Vagina (tissue), 2 donors: ENCODE measurements around the gene ADM5. TPM values are rescaled to one million over a fixed set of nuclear protein-coding genes. Genes with fewer than 3 reads are reported as not detected.

Experiments used
- DNase-seq, 2 donors: peaks; one replicate each; pipeline ENCODE4 v3.0.0-alpha.2; 2017; ENCODE audit errors: extremely low spot score in 2 of 2
- H3K27ac ChIP-seq: fragments of 200-600 bp; sonication (generic); one replicate; pipeline ENCODE4 v1.5.1; 2019
- H3K27me3 ChIP-seq: fragments of 200-600 bp; sonication (generic); one replicate; pipeline ENCODE4 v1.5.1; 2019
- H3K36me3 ChIP-seq, 2 donors: fragments of 200-600 bp; sonication (generic); one replicate each; pipeline ENCODE4 v1.5.1; 2017 to 2019
- H3K4me1 ChIP-seq: fragments of 200-600 bp; sonication (generic); one replicate; pipeline ENCODE4 v1.5.1; 2019
- H3K4me3 ChIP-seq, 2 donors: fragments of 200-600 bp; sonication (generic); 1 replicate in 1 of 2; 2 replicates in 1 of 2; pipeline ENCODE4 v1.5.1; 2016 to 2019
- H3K9me3 ChIP-seq: fragments of 200-600 bp; sonication (generic); one replicate; pipeline ENCODE4 v1.5.1; 2019
- POLR2A ChIP-seq, 2 donors: fragments of 450-650 bp; IDR thresholded peaks; one replicate each; pipeline ENCODE4 v1.6.1; 2017; ENCODE audit warnings: antibody characterized with exemption in 2 of 2, mild to moderate bottlenecking in 2 of 2, moderate library complexity in 2 of 2
- POLR2AphosphoS5 ChIP-seq, 2 donors: sonication (generic); formaldehyde crosslinking; IDR thresholded peaks; one replicate each; pipeline ENCODE4 v1.9.0; 2017; ENCODE audit warnings: antibody characterized with exemption in 2 of 2, mild to moderate bottlenecking in 2 of 2, low read depth in 1 of 2; ENCODE audit not compliant: insufficient read depth in 1 of 2
- intact Hi-C: fragments of 100-400 bp; cut with DNase I; formaldehyde crosslinking; loops from one replicate; pipeline ENCODE4 v1.15.1; 2023
- total RNA-seq: library from RNA; depleted of rRNA; stranded (reverse); fragments of >200 nt; gene quantifications from one replicate; pipeline ENCODE4 v1.2.3, GENCODE V29; 2016
- TF ChIP-seq, protein P1 (sequence below), 3 experiments: fragments of 450-650 bp in 2 of 3; fragments of 200-600 bp in 1 of 3; sonication (generic) in 1 of 3; IDR thresholded peaks; one replicate each; pipeline ENCODE4 v1.5.1; 2017 to 2019; ENCODE audit warnings: antibody characterized with exemption in 3 of 3, mild to moderate bottlenecking in 2 of 3, moderate library complexity in 2 of 3

ADM5 gene
- total RNA-seq, 1 donor from 2014 or later, result 2.7 TPM

GRCh38 chr19:49687150-49687549 lies 2.2 kb upstream of the ADM5 start:
- H3K4me3 ChIP-seq, result no peak overlapping the region
- no peak overlapping the region for H3K27ac ChIP-seq
- no peaks in the 10 kb centered on the region for H3K27me3 ChIP-seq
- peaks cover 0 to 46% of the 10 kb centered on the region in 2 donors for H3K36me3 ChIP-seq
- TF ChIP-seq POLR2AphosphoS5 (IDR thresholded peaks at IDR 0.05; ENCODE audit: insufficient read depth in 1 of 2, low read depth in 1 of 2), result no peak
- no peak for TF ChIP-seq POLR2A (IDR thresholded peaks at IDR 0.05)
- TF ChIP-seq, protein P1, sequence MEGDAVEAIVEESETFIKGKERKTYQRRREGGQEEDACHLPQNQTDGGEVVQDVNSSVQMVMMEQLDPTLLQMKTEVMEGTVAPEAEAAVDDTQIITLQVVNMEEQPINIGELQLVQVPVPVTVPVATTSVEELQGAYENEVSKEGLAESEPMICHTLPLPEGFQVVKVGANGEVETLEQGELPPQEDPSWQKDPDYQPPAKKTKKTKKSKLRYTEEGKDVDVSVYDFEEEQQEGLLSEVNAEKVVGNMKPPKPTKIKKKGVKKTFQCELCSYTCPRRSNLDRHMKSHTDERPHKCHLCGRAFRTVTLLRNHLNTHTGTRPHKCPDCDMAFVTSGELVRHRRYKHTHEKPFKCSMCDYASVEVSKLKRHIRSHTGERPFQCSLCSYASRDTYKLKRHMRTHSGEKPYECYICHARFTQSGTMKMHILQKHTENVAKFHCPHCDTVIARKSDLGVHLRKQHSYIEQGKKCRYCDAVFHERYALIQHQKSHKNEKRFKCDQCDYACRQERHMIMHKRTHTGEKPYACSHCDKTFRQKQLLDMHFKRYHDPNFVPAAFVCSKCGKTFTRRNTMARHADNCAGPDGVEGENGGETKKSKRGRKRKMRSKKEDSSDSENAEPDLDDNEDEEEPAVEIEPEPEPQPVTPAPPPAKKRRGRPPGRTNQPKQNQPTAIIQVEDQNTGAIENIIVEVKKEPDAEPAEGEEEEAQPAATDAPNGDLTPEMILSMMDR (IDR thresholded peaks at IDR 0.05), result no peak
- DNase-seq, result no peak
- H3K9me3 ChIP-seq, result no peaks in the 10 kb centered on the region
- peaks cover 21% of the 10 kb centered on the region for H3K4me1 ChIP-seq
- intact Hi-C loops, result no loop called here

DNA sequence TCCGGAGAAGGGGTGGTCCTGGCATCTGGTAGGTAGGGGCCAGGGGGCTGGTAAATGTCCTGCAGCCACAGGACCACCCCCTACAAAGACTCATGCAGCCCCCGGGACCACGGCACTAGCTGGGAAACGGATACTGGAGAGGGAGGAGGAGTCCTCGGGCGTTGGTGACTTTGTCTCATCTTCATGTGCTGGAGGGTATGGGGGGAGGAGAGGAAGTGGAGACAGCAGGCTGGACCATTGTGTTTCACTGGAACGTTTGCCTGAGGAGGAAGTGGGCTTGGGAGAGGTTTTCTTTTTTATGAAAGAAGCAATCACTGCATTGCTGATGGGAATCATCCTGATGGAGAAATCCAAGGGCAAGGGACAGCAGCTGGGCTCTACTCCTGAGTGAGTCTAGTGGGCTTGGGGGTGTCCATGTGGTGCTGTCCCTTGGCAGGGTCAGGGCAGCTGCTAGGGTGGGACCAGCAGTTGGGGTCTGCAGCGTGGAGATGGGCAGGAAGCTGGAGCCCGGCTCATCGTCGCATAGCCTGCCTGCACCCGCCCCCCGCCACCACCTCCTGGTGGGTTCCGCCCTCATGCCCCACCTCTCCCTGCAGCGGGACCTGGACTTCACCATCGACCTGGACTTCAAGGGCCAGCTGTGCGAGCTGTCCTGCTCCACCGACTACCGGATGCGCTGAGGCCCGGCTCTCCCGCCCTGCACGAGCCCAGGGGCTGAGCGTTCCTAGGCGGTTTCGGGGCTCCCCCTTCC lies 1.7 kb upstream of the ADM5 start:
- no peak for DNase-seq
- peak overlapping the region in 1 of 2 donors; percentile 49 for H3K4me3 ChIP-seq
- peaks cover 0 to 40% of the 10 kb centered on the region in 2 donors for H3K36me3 ChIP-seq
- TF ChIP-seq POLR2A (IDR thresholded peaks at IDR 0.05) (no peak), POLR2AphosphoS5 (IDR thresholded peaks at IDR 0.05; ENCODE audit: insufficient read depth in 1 of 2, low read depth in 1 of 2) (no peak)
- TF ChIP-seq, protein P1 (IDR thresholded peaks at IDR 0.05), result no peak
- peaks cover 21% of the 10 kb centered on the region for H3K4me1 ChIP-seq
- no peaks in the 10 kb centered on the region for H3K9me3 ChIP-seq
- intact Hi-C loops, result no loop called here
- H3K27me3 ChIP-seq, result no peaks in the 10 kb centered on the region
- H3K27ac ChIP-seq, result no peak overlapping the region

DNA sequence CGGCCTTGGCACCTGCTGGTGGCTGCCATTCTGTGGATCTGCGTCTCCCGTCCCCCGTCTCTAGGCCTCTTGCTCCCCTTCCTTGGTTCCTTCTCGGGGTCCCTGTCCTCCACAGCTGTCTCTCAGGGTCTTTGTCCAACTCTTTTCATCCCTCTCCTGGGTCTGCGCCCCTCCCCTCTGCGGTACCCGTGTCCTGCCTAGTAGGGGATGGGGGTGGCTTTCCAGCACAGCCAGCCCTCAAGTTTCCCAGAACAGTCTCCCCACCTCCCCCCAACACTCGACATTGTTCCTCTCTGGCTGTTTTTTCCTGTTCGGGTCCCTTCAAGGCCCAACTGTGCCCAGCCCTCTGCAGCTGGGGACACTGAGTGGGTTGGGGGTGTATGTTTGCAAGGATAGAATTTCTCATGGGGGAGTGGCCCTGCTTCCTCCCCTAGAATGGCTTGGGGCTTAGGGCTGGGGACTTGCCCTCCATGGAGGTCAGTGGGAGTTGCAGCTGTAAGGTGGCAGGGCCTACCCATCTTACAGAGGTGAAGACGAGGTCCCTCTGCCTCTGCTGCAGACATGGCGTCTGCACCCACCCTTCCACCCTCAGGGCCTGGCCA lies 762 bp upstream of the ADM5 start:
- H3K36me3 ChIP-seq, result peaks cover 0 to 31% of the 10 kb centered on the region in 2 donors
- intact Hi-C loops, result no loop called here
- H3K27ac ChIP-seq, result no peak overlapping the region

GRCh38 chr19:49690079-49690655 lies 773 bp downstream of the ADM5 start:
- Histone ChIP-seq H3K27ac (peak overlapping the region; percentile 79), H3K4me1 (peaks cover 21% of the 10 kb centered on the region), H3K9me3 (no peaks in the 10 kb centered on the region), H3K4me3 (peak overlapping the region; percentile 49 to 62), H3K36me3 (peaks cover 0 to 19% of the 10 kb centered on the region in 2 donors), H3K27me3 (no peaks in the 10 kb centered on the region)
- intact Hi-C loops, result no loop called here
- TF ChIP-seq POLR2AphosphoS5 (IDR thresholded peaks at IDR 0.05; ENCODE audit: insufficient read depth in 1 of 2, low read depth in 1 of 2) (no peak), POLR2A (IDR thresholded peaks at IDR 0.05) (no peak)
- TF ChIP-seq, protein P1 (IDR thresholded peaks at IDR 0.05), result peak in 1 of 3 experiments; percentile 4
- no peak for DNase-seq

More for the DNA sequence above, 762 bp upstream of the ADM5 start:
- no peak for DNase-seq
- Histone ChIP-seq H3K4me1 (peaks cover 21% of the 10 kb centered on the region), H3K4me3 (peak overlapping the region in 1 of 2 donors; percentile 49), H3K9me3 (no peaks in the 10 kb centered on the region), H3K27me3 (no peaks in the 10 kb centered on the region)
- TF ChIP-seq, protein P1 (IDR thresholded peaks at IDR 0.05), result no peak
- no peak for TF ChIP-seq POLR2AphosphoS5 (IDR thresholded peaks at IDR 0.05; ENCODE audit: insufficient read depth in 1 of 2, low read depth in 1 of 2)
- TF ChIP-seq POLR2A (IDR thresholded peaks at IDR 0.05), result no peak
